Lung (tissue), 12 donors: ENCODE data around the gene PRKAB2. TPM values are rescaled to one million over a fixed set of nuclear protein-coding genes. Genes with fewer than 3 reads are reported as not detected.
A peak's percentile ranks its signal among the peaks of the same experiment; 100 is the strongest.
"Not testable (repeated sequence)": the region's sequence is repeated elsewhere in the genome, so short reads cannot be mapped to it uniquely, and the experiment has no call there.

Experiments
- ATAC-seq: fragments of 200-7000 bp; cut with Tn5 transposase; one replicate; pipeline ENCODE4 v1.9.1; 2020; ENCODE audit warnings: moderate number of reproducible peaks; ENCODE audit not compliant: insufficient read depth, low FRiP score
- DNase-seq, 3 donors: peaks; one replicate each; pipeline ENCODE4 v3.0.0-alpha.2; 2013 to 2017
- H3K27ac ChIP-seq, 2 donors: one replicate each; pipeline ENCODE4 v1.5.1; 2013; ENCODE audit warnings: mild to moderate bottlenecking in 2 of 2, moderate library complexity in 2 of 2, control low read depth in 1 of 2, inconsistent platforms in 1 of 2, low read depth in 1 of 2, low read length in 1 of 2
- H3K27me3 ChIP-seq, 3 donors: one replicate each; pipeline ENCODE4 v1.5.1; 2013; ENCODE audit warnings: low read length in 2 of 3; ENCODE audit not compliant: control insufficient read depth in 3 of 3, insufficient read depth in 3 of 3
- H3K36me3 ChIP-seq, 4 donors: one replicate each; pipeline ENCODE4 v1.5.1; 2013; ENCODE audit warnings: low read length in 4 of 4, mild to moderate bottlenecking in 1 of 4, moderate library complexity in 1 of 4; ENCODE audit not compliant: control insufficient read depth in 4 of 4, insufficient read depth in 4 of 4
- H3K4me1 ChIP-seq, 5 donors: one replicate each; pipeline ENCODE4 v1.5.1; 2013; ENCODE audit warnings: low read length in 5 of 5, mild to moderate bottlenecking in 2 of 5, moderate library complexity in 1 of 5; ENCODE audit not compliant: control insufficient read depth in 5 of 5, insufficient read depth in 5 of 5
- H3K4me3 ChIP-seq: one replicate; pipeline ENCODE4 v1.5.1; 2013; ENCODE audit warnings: mild to moderate bottlenecking, control low read depth, moderate library complexity
- H3K9ac ChIP-seq, 2 donors: one replicate each; pipeline ENCODE4 v1.5.1; 2013; ENCODE audit warnings: low read length in 2 of 2, control low read depth in 1 of 2; ENCODE audit not compliant: insufficient read depth in 1 of 2
- H3K9me3 ChIP-seq, 4 donors: one replicate each; pipeline ENCODE4 v1.5.1; 2013; ENCODE audit warnings: low read length in 3 of 4, mild to moderate bottlenecking in 1 of 4, moderate library complexity in 1 of 4; ENCODE audit not compliant: control insufficient read depth in 4 of 4, insufficient read depth in 3 of 4
- WGBS, 2 donors: extraction: QIAGEN DNeasy Blood & Tissue Kit; methylation state at CpG; one replicate each; pipeline ENCODE4 v1.1.7; 2013; 5-methylcytosine and 5-hydroxymethylcytosine counted together
- polyA plus RNA-seq, 2 donors: library from polyadenylated mRNA; stranded (reverse); fragments of 200-250 nt; gene quantifications; one replicate each; pipeline ENCODE4 v1.2.1, GENCODE V29; 2013
- total RNA-seq, 2 donors: library from RNA; depleted of rRNA in 1 of 2; stranded (reverse); fragments of >200 nt in 1 of 2; gene quantifications; one replicate each; pipeline ENCODE4 v1.2.1, GENCODE V29; 2014 to 2021
- TF ChIP-seq, protein P1 (sequence below): IDR thresholded peaks from 2 replicates; pipeline ENCODE4 v1.5.1; 2012; ENCODE audit warnings: mild to moderate bottlenecking; ENCODE audit errors: control extremely low read depth, extremely low read depth
- donor health status: control.
- donor health status: control.
- donor health status: Bipolar disorder and iron deficiency.
- donor health status: healthy.
- donor health status: DM: yes; HTN: yes; CAD: no.

The PRKAB2 gene
- total and polyA plus RNA-seq, 4 donors, result 4.2 to 25.7 (median 9.0) TPM

DNA sequence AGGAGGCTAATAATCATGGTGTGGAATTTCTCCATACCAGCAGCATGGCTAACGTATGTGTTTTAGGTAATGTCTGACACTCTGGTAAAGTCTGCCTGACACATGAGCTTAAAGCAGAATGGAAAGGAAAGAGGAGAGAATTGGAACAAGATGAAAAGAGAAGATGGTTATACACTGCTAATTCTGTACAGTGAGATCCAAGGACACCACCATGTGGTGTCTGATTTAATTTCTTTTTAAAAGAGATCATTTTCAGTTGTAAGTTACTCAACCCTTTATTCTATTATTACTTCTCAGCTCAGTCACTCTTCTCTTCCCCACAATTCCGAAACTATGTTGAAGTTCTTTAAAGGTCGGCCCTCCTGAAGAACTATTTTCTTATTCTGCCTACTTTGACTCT is 15.6 kb downstream of the PRKAB2 start:
- ATAC-seq, result no peak
- no peak overlapping the region for H3K27ac ChIP-seq
- no peak overlapping the region for H3K4me3 ChIP-seq
- H3K27me3 ChIP-seq, result no peaks in the 10 kb centered on the region
- peaks cover 14 to 51% (median 36%) of the 10 kb centered on the region in 4 donors for H3K36me3 ChIP-seq
- TF ChIP-seq, protein P1, sequence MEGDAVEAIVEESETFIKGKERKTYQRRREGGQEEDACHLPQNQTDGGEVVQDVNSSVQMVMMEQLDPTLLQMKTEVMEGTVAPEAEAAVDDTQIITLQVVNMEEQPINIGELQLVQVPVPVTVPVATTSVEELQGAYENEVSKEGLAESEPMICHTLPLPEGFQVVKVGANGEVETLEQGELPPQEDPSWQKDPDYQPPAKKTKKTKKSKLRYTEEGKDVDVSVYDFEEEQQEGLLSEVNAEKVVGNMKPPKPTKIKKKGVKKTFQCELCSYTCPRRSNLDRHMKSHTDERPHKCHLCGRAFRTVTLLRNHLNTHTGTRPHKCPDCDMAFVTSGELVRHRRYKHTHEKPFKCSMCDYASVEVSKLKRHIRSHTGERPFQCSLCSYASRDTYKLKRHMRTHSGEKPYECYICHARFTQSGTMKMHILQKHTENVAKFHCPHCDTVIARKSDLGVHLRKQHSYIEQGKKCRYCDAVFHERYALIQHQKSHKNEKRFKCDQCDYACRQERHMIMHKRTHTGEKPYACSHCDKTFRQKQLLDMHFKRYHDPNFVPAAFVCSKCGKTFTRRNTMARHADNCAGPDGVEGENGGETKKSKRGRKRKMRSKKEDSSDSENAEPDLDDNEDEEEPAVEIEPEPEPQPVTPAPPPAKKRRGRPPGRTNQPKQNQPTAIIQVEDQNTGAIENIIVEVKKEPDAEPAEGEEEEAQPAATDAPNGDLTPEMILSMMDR, result no peak
- WGBS, 2 donors, result 88 to 90% methylated on average over 3 of the region's 3 CpGs
- no peaks in the 10 kb centered on the region for H3K9me3 ChIP-seq
- H3K4me1 ChIP-seq, result no peaks in the 10 kb centered on the region
- H3K9ac ChIP-seq, result no peak overlapping the region
- DNase-seq, result peak in 2 of 3 donors; percentile 37 to 57

GRCh38 chr1:147152772-147153171 is 19.5 kb downstream of the PRKAB2 start:
- ATAC-seq, result no peak
- Histone ChIP-seq H3K9ac (no peak overlapping the region), H3K27ac (no peak overlapping the region), H3K9me3 (no peaks in the 10 kb centered on the region), H3K27me3 (no peaks in the 10 kb centered on the region), H3K4me3 (no peak overlapping the region), H3K36me3 (peaks cover 2 to 23% (median 7%) of the 10 kb centered on the region in 4 donors), H3K4me1 (no peaks in the 10 kb centered on the region)
- TF ChIP-seq, protein P1, result no peak
- 90 to 91% methylated on average over 3 of the region's 3 CpGs for WGBS, 2 donors
- DNase-seq, result no peak

- whole genome bisulfite sequencing, 2 donors, result 88 to 98% methylated on average over 1 of the region's 1 CpG
- no peaks in the 10 kb centered on the region for H3K9me3 ChIP-seq
- H3K4me3 ChIP-seq, result no peak overlapping the region
- H3K4me1 ChIP-seq, result no peaks in the 10 kb centered on the region
- H3K27me3 ChIP-seq, result no peaks in the 10 kb centered on the region
- no peak overlapping the region for H3K9ac ChIP-seq
- ATAC-seq, result no peak
- no peak for DNase-seq
- TF ChIP-seq, protein P1, result no peak
- H3K27ac ChIP-seq, result no peak overlapping the region
- H3K36me3 ChIP-seq, result peaks cover 2 to 18% (median 4%) of the 10 kb centered on the region in 4 donors
Observed at GRCh38 chr1:147151244-147151643, 21.0 kb downstream of the PRKAB2 start.

- Histone ChIP-seq H3K9ac (no peak overlapping the region), H3K9me3 (no peaks in the 10 kb centered on the region), H3K36me3 (no peaks in the 10 kb centered on the region), H3K27ac (no peak overlapping the region), H3K27me3 (no peaks in the 10 kb centered on the region), H3K4me3 (no peak overlapping the region), H3K4me1 (no peaks in the 10 kb centered on the region)
- DNase-seq (no peak), ATAC-seq (no peak)
- TF ChIP-seq, protein P1, result no peak
- WGBS, 2 donors, result 89 to 97% methylated on average over 2 of the region's 2 CpGs
Observed at GRCh38 chr1:147142886-147143285, 29.4 kb downstream of the PRKAB2 start.

- H3K27ac ChIP-seq, H3K36me3 ChIP-seq, H3K9ac ChIP-seq, H3K27me3 ChIP-seq, H3K9me3 ChIP-seq, H3K4me3 ChIP-seq, ATAC-seq: not testable (repeated sequence)
- WGBS, 2 donors, result 78 to 79% methylated on average over 1 of the region's 1 CpG
- peak; percentile 67 to 97 (median 96) for DNase-seq
- H3K4me1 ChIP-seq, result peaks cover 0 to 36% (median 3%) of the 10 kb centered on the region in 5 donors
Observed at GRCh38 chr1:147130721-147131120, 41.5 kb downstream of the PRKAB2 start.
